Body of pancreas (tissue), 2 donors: ENCODE results near the gene TCP10L. TPM values are rescaled to one million over a fixed set of nuclear protein-coding genes. Genes with fewer than 3 reads are reported as not detected.

Experiments used
- small RNA-seq: library from RNA; depleted of rRNA; stranded (forward); fragments of <200 nt; gene quantifications from one replicate; pipeline ENCODE3, GENCODE V24; 2016
- total RNA-seq, 2 donors: library from RNA; depleted of rRNA; stranded (reverse); fragments of >200 nt; gene quantifications; one replicate each; pipeline ENCODE4 v1.1.0, GENCODE V29; 2016

Gene TCP10L
- total RNA-seq, 2 donors from 2014 or later: 0.26 TPM; not detected in 1

Small RNA genes lying within 50 kb of the gene (small RNA-seq; reads per million reads assigned to genes)
- gene RF00438 (not detected), gene RNA5SP490 (not detected)

Other genes with a start within 250 kb of the TCP10L start
- gene URB1, start 192.5 kb downstream of the TCP10L start, total RNA-seq: 10 to 100 TPM; 10.1 to 11.2 TPM
- gene EVA1C, start 172.8 kb downstream of the TCP10L start, total RNA-seq: 10 to 100 TPM; 16.5 to 24.4 TPM
- 10 to 100 TPM; 15.2 to 23.3 TPM for gene CFAP298, start 26.9 kb upstream of the TCP10L start, total RNA-seq
- gene SYNJ1, start 142.5 kb upstream of the TCP10L start, total RNA-seq: 1 to 10 TPM; 4.6 to 4.7 TPM
- gene PAXBP1, start 186.2 kb upstream of the TCP10L start, total RNA-seq: 10 to 100 TPM; 51.9 to 84.0 TPM